ENCODE results near the gene RPS6KA6. TPM values are rescaled to one million over a fixed set of nuclear protein-coding genes. Genes with fewer than 3 reads are reported as not detected.

The RPS6KA6 gene
- total and polyA plus RNA-seq, 4 donors = 4.9 to 15.3 (median 9.6) TPM

- Histone ChIP-seq H3K27ac (ENCODE audit: low read depth in 1 of 2, low read length in 2 of 2) (no peak overlapping the region), H3K36me3 (ENCODE audit: control insufficient read depth in 1 of 2, insufficient read depth in 2 of 2, low read length in 1 of 2) (no peaks in the 10 kb centered on the region), H3K9me3 (ENCODE audit: control insufficient read depth, low read length) (no peaks in the 10 kb centered on the region), H3K27me3 (ENCODE audit: control insufficient read depth in 1 of 2, insufficient read depth in 2 of 2, low read length in 1 of 2) (no peaks in the 10 kb centered on the region), H3K4me1 (ENCODE audit: control insufficient read depth in 1 of 2, insufficient read depth in 2 of 2, low read length in 2 of 2) (peaks cover 0 to 1% of the 10 kb centered on the region in 2 donors), H3K4me3 (ENCODE audit: low read length in 2 of 2) (no peak overlapping the region)
- no peak for DNase-seq
- intact Hi-C loops (cut with DNase I) = no loop called here
- no peak for ATAC-seq (ENCODE audit: low FRiP score)
- WGBS, 2 donors = 74 to 96% methylated on average over 2 of the region's 2 CpGs
Observed at GRCh38 chrX:84174348-84174747, 13.7 kb downstream of the RPS6KA6 start.

- Histone ChIP-seq H3K27ac (ENCODE audit: low read depth in 1 of 2, low read length in 2 of 2) (no peak overlapping the region), H3K36me3 (ENCODE audit: control insufficient read depth in 1 of 2, insufficient read depth in 2 of 2, low read length in 1 of 2) (no peaks in the 10 kb centered on the region), H3K4me1 (ENCODE audit: control insufficient read depth in 1 of 2, insufficient read depth in 2 of 2, low read length in 2 of 2) (no peaks in the 10 kb centered on the region), H3K9me3 (ENCODE audit: control insufficient read depth, low read length) (no peaks in the 10 kb centered on the region), H3K4me3 (ENCODE audit: low read length in 2 of 2) (no peak overlapping the region), H3K27me3 (ENCODE audit: control insufficient read depth in 1 of 2, insufficient read depth in 2 of 2, low read length in 1 of 2) (no peaks in the 10 kb centered on the region)
- 72 to 87% methylated on average over 2 of the region's 2 CpGs for WGBS, 2 donors
- DNase-seq = no peak
- ATAC-seq (ENCODE audit: low FRiP score) = no peak
- intact Hi-C loops (cut with DNase I) = no loop called here
Observed at GRCh38 chrX:84170931-84171330, 17.1 kb downstream of the RPS6KA6 start.

DNA sequence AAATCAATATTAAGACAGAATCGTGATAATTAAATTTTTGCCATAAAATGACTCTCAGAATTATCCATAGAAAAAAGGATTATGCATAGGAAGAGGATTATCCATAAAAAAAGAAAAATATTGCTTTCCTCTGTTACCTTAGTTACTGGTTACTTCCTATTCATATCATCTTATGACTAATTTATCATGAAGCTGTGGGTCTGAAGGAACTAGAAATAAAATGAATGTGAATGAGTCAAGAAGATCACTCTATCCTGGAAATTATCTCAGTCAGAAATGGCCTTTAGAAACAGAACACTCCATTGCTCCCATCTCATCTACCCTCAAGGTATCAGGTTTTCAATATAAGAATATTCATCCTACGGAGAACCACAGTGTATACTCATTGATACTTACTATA lies 19.4 kb downstream of the RPS6KA6 start:
- WGBS, 2 donors = 77 to 97% methylated on average over 2 of the region's 2 CpGs
- no peak for ATAC-seq (ENCODE audit: low FRiP score)
- intact Hi-C loops (cut with DNase I) = no loop called here
- H3K27me3 ChIP-seq (ENCODE audit: control insufficient read depth in 1 of 2, insufficient read depth in 2 of 2, low read length in 1 of 2) = no peaks in the 10 kb centered on the region
- no peaks in the 10 kb centered on the region for H3K36me3 ChIP-seq (ENCODE audit: control insufficient read depth in 1 of 2, insufficient read depth in 2 of 2, low read length in 1 of 2)
- no peak overlapping the region for H3K4me3 ChIP-seq (ENCODE audit: low read length in 2 of 2)
- H3K4me1 ChIP-seq (ENCODE audit: control insufficient read depth in 1 of 2, insufficient read depth in 2 of 2, low read length in 2 of 2) = no peaks in the 10 kb centered on the region
- H3K27ac ChIP-seq (ENCODE audit: low read depth in 1 of 2, low read length in 2 of 2) = no peak overlapping the region
- DNase-seq = no peak
- no peaks in the 10 kb centered on the region for H3K9me3 ChIP-seq (ENCODE audit: control insufficient read depth, low read length)

DNA sequence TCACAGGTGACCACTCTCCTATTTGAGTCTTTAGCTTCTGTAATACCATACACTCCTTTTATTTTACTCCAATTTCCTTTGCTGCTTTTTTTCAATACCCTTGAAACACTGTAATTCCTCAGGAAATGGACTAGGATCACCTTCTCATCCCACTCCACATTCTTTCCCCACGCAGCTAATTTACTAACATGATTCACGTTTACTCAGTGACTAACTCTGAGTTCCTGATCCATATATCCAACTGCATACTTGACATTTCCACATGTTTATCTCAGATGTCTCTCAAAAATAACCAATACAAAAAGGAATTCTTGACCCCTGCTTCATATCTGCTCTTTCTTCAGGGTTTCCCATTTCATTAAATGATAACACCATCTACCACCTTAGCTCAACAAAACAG lies 19.9 kb downstream of the RPS6KA6 start:
- ATAC-seq (ENCODE audit: low FRiP score) (no peak), DNase-seq (no peak)
- H3K9me3 ChIP-seq (ENCODE audit: control insufficient read depth, low read length) = no peaks in the 10 kb centered on the region
- intact Hi-C loops (cut with DNase I) = no loop called here
- H3K4me3 ChIP-seq (ENCODE audit: low read length in 2 of 2) = no peak overlapping the region
- WGBS, 2 donors = 25 to 53% methylated on average over 2 of the region's 2 CpGs
- no peaks in the 10 kb centered on the region for H3K36me3 ChIP-seq (ENCODE audit: control insufficient read depth in 1 of 2, insufficient read depth in 2 of 2, low read length in 1 of 2)
- H3K27me3 ChIP-seq (ENCODE audit: control insufficient read depth in 1 of 2, insufficient read depth in 2 of 2, low read length in 1 of 2) = no peaks in the 10 kb centered on the region
- H3K27ac ChIP-seq (ENCODE audit: low read depth in 1 of 2, low read length in 2 of 2) = no peak overlapping the region
- no peaks in the 10 kb centered on the region for H3K4me1 ChIP-seq (ENCODE audit: control insufficient read depth in 1 of 2, insufficient read depth in 2 of 2, low read length in 2 of 2)

GRCh38 chrX:84165711-84166110 lies 22.3 kb downstream of the RPS6KA6 start:
- no peak overlapping the region for H3K4me3 ChIP-seq (ENCODE audit: low read length in 2 of 2)

DNA sequence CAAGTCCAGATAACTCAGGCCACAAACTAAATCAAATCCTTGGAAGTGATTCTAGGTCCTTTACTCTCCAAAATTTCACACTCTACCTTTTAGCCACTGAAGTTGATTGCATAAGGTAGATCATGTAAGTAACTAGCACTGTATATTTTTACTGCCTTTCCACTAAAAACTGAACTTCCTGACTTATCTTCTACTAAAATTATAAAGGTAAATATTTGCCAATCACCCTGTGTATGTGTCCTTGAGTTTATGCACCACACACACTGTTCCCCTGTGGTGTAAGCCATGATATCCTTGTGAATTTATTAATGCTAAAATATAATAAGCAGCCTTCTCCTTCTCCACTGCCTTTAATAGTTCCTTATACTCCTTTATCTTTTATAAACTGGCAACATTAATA lies 25.6 kb downstream of the RPS6KA6 start:
- DNase-seq (no peak), ATAC-seq (ENCODE audit: low FRiP score) (no peak)
- Histone ChIP-seq H3K27ac (ENCODE audit: low read depth in 1 of 2, low read length in 2 of 2) (no peak overlapping the region), H3K9me3 (ENCODE audit: control insufficient read depth, low read length) (no peaks in the 10 kb centered on the region), H3K27me3 (ENCODE audit: control insufficient read depth in 1 of 2, insufficient read depth in 2 of 2, low read length in 1 of 2) (no peaks in the 10 kb centered on the region), H3K4me3 (ENCODE audit: low read length in 2 of 2) (no peak overlapping the region), H3K36me3 (ENCODE audit: control insufficient read depth in 1 of 2, insufficient read depth in 2 of 2, low read length in 1 of 2) (peaks cover 0 to 4% of the 10 kb centered on the region in 2 donors), H3K4me1 (ENCODE audit: control insufficient read depth in 1 of 2, insufficient read depth in 2 of 2, low read length in 2 of 2) (no peaks in the 10 kb centered on the region)
- intact Hi-C loops (cut with DNase I) = no loop called here

More at GRCh38 chrX:84165711-84166110, 22.3 kb downstream of the RPS6KA6 start:
- no peaks in the 10 kb centered on the region for H3K36me3 ChIP-seq (ENCODE audit: control insufficient read depth in 1 of 2, insufficient read depth in 2 of 2, low read length in 1 of 2)
- DNase-seq (no peak), ATAC-seq (ENCODE audit: low FRiP score) (no peak)
- no peaks in the 10 kb centered on the region for H3K4me1 ChIP-seq (ENCODE audit: control insufficient read depth in 1 of 2, insufficient read depth in 2 of 2, low read length in 2 of 2)
- H3K27me3 ChIP-seq (ENCODE audit: control insufficient read depth in 1 of 2, insufficient read depth in 2 of 2, low read length in 1 of 2) = no peaks in the 10 kb centered on the region
- no peaks in the 10 kb centered on the region for H3K9me3 ChIP-seq (ENCODE audit: control insufficient read depth, low read length)
- WGBS, 2 donors = 48 to 78% methylated on average over 1 of the region's 1 CpG
- intact Hi-C loops (cut with DNase I) = no loop called here
- no peak overlapping the region for H3K27ac ChIP-seq (ENCODE audit: low read depth in 1 of 2, low read length in 2 of 2)

- Histone ChIP-seq H3K9me3 (ENCODE audit: control insufficient read depth, low read length) (no peaks in the 10 kb centered on the region), H3K36me3 (ENCODE audit: control insufficient read depth in 1 of 2, insufficient read depth in 2 of 2, low read length in 1 of 2) (peaks cover 0 to 4% of the 10 kb centered on the region in 2 donors), H3K4me1 (ENCODE audit: control insufficient read depth in 1 of 2, insufficient read depth in 2 of 2, low read length in 2 of 2) (no peaks in the 10 kb centered on the region), H3K27ac (ENCODE audit: low read depth in 1 of 2, low read length in 2 of 2) (no peak overlapping the region), H3K27me3 (ENCODE audit: control insufficient read depth in 1 of 2, insufficient read depth in 2 of 2, low read length in 1 of 2) (no peaks in the 10 kb centered on the region), H3K4me3 (ENCODE audit: low read length in 2 of 2) (no peak overlapping the region)
- intact Hi-C loops (cut with DNase I) = no loop called here
- DNase-seq (no peak), ATAC-seq (ENCODE audit: low FRiP score) (no peak)
Observed at GRCh38 chrX:84161641-84162040, 26.4 kb downstream of the RPS6KA6 start.

GRCh38 chrX:84160736-84161135 lies 27.3 kb downstream of the RPS6KA6 start:
- Histone ChIP-seq H3K27ac (ENCODE audit: low read depth in 1 of 2, low read length in 2 of 2) (no peak overlapping the region), H3K36me3 (ENCODE audit: control insufficient read depth in 1 of 2, insufficient read depth in 2 of 2, low read length in 1 of 2) (peaks cover 0 to 4% of the 10 kb centered on the region in 2 donors), H3K27me3 (ENCODE audit: control insufficient read depth in 1 of 2, insufficient read depth in 2 of 2, low read length in 1 of 2) (no peaks in the 10 kb centered on the region), H3K9me3 (ENCODE audit: control insufficient read depth, low read length) (no peaks in the 10 kb centered on the region), H3K4me3 (ENCODE audit: low read length in 2 of 2) (no peak overlapping the region), H3K4me1 (ENCODE audit: control insufficient read depth in 1 of 2, insufficient read depth in 2 of 2, low read length in 2 of 2) (no peaks in the 10 kb centered on the region)
- 76 to 96% methylated on average over 4 of the region's 4 CpGs for WGBS, 2 donors
- no peak for DNase-seq
- intact Hi-C loops (cut with DNase I) = no loop called here
- ATAC-seq (ENCODE audit: low FRiP score) = no peak

DNA sequence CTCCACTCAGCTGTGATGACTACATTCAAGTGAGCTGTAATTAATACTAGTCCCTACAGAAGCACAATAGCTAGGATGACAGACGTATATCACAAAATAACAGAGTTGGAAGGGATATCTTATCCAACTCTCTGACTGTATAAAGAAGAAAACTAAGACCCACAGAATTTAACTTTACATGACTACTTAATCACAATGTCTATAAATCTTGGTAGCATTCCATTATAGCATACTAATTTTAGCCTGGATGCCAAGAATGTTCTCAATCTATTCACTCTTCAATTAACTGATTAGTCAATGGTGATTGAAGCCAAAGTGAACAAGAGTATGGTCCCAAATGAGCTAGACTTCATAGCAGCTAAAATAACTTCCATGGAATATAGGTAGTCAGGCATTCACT lies 31.2 kb downstream of the RPS6KA6 start:
- 56 to 74% methylated on average over 1 of the region's 1 CpG for WGBS, 2 donors
- DNase-seq (no peak), ATAC-seq (ENCODE audit: low FRiP score) (no peak)
- no peaks in the 10 kb centered on the region for H3K27me3 ChIP-seq (ENCODE audit: control insufficient read depth in 1 of 2, insufficient read depth in 2 of 2, low read length in 1 of 2)
- no peak overlapping the region for H3K4me3 ChIP-seq (ENCODE audit: low read length in 2 of 2)
- no peaks in the 10 kb centered on the region for H3K4me1 ChIP-seq (ENCODE audit: control insufficient read depth in 1 of 2, insufficient read depth in 2 of 2, low read length in 2 of 2)
- intact Hi-C loops (cut with DNase I) = no loop called here
- H3K36me3 ChIP-seq (ENCODE audit: control insufficient read depth in 1 of 2, insufficient read depth in 2 of 2, low read length in 1 of 2) = peaks cover 0 to 4% of the 10 kb centered on the region in 2 donors
- no peak overlapping the region for H3K27ac ChIP-seq (ENCODE audit: low read depth in 1 of 2, low read length in 2 of 2)
- no peaks in the 10 kb centered on the region for H3K9me3 ChIP-seq (ENCODE audit: control insufficient read depth, low read length)

Data from aorta (tissue), 5 donors.